SK-N-SH (cell line): ENCODE measurements around the gene BMPR1A.

Experiments used
- CTCF ChIP-seq: fragments of 200-600 bp; sonication (generic); IDR thresholded peaks from 2 replicates; pipeline ENCODE4 v1.6.1; 2017; ENCODE audit warnings: antibody characterized with exemption, mild to moderate bottlenecking, moderate library complexity
- EZH2phosphoT487 ChIP-seq: fragments of 200-600 bp; sonication (generic); IDR thresholded peaks from 2 replicates; pipeline ENCODE4 v1.6.1; 2017; ENCODE audit warnings: low read depth, mixed run types, mild to moderate bottlenecking, antibody characterized with exemption, moderate library complexity, borderline replicate concordance
- FOSL2 ChIP-seq: IDR thresholded peaks from 2 replicates; pipeline ENCODE4 v1.4.0; 2012; ENCODE audit warnings: low read depth, mild to moderate bottlenecking, moderate library complexity, borderline replicate concordance
- MEF2A ChIP-seq: IDR thresholded peaks from 2 replicates; pipeline ENCODE4 v1.4.0; 2012; ENCODE audit warnings: low read depth, borderline replicate concordance
- NFIC ChIP-seq: IDR thresholded peaks from 2 replicates; pipeline ENCODE4 v1.4.0; 2012; ENCODE audit warnings: borderline replicate concordance
- POLR2AphosphoS5 ChIP-seq: IDR thresholded peaks from 2 replicates; pipeline ENCODE4 v1.6.1; 2012; ENCODE audit warnings: low read depth, low read length
- RAD21 ChIP-seq: IDR thresholded peaks from 2 replicates; pipeline ENCODE4 v1.6.1; 2012; ENCODE audit warnings: mild to moderate bottlenecking, low read length
- SMC3 ChIP-seq: IDR thresholded peaks from 2 replicates; pipeline ENCODE4 v1.6.1; 2012; ENCODE audit warnings: low read depth, low read length, improper control_type of control experiment
- TAF1 ChIP-seq: IDR thresholded peaks from 2 replicates; pipeline ENCODE4 v1.6.1; 2012; ENCODE audit warnings: low read depth, mild to moderate bottlenecking, low read length, moderate library complexity, borderline replicate concordance
- USF2 ChIP-seq: fragments of 150-350 bp; IDR thresholded peaks from 2 replicates; pipeline ENCODE4 v1.6.1; 2017; ENCODE audit warnings: antibody characterized with exemption, low read length, low read depth, borderline replicate concordance
- YY1 ChIP-seq: IDR thresholded peaks from 2 replicates; pipeline ENCODE4 v1.4.0; 2012; ENCODE audit warnings: low read depth, mild to moderate bottlenecking

- TF ChIP-seq RAD21 (no peak), CTCF (no peak), TAF1 (no peak), FOSL2 (no peak), YY1 (no peak), USF2 (no peak), EZH2phosphoT487 (no peak), SMC3 (no peak), NFIC (no peak), MEF2A (no peak), POLR2AphosphoS5 (no peak)
Measured at GRCh38 chr10:86782701-86783418, 26.4 kb downstream of the BMPR1A start.
